EL (cell line): Measurements from ENCODE around the gene EGFL6.

Source experiments
- DNase-seq: peaks from one replicate; pipeline ENCODE4 v3.0.0-alpha.2; 2016

EGFL6 gene

GRCh38 chrX:13569479-13570260 is at the start of gene EGFL6:
Gene EGFL6 (plus strand): TSS chrX:13569601. CDS start chrX:13569862, 261 bp downstream.
- DNase-seq: no peak

GRCh38 chrX:13520351-13520750 is 49.0 kb upstream of the EGFL6 start:
- no peak for DNase-seq

- no peak for DNase-seq
These were observed 48.5 kb upstream of the EGFL6 start for GRCh38 chrX:13520936-13521335.

GRCh38 chrX:13522811-13523210 is 46.6 kb upstream of the EGFL6 start:
- no peak for DNase-seq

- DNase-seq: peak; percentile 73
These were observed 35.7 kb upstream of the EGFL6 start for GRCh38 chrX:13533726-13534125.

GRCh38 chrX:13535376-13536165 is 33.8 kb upstream of the EGFL6 start:
- no peak for DNase-seq

GRCh38 chrX:13536551-13536950 is 32.9 kb upstream of the EGFL6 start:
- no peak for DNase-seq

- no peak for DNase-seq
These were observed 31.0 kb upstream of the EGFL6 start for GRCh38 chrX:13538414-13538813.

- no peak for DNase-seq
These were observed 28.8 kb upstream of the EGFL6 start for GRCh38 chrX:13540602-13541001.

- DNase-seq: no peak
These were observed 23.7 kb upstream of the EGFL6 start for GRCh38 chrX:13545726-13546125.

GRCh38 chrX:13547671-13548070 is 21.7 kb upstream of the EGFL6 start:
- no peak for DNase-seq

- no peak for DNase-seq
These were observed 19.1 kb upstream of the EGFL6 start for GRCh38 chrX:13550346-13550745.

- no peak for DNase-seq
These were observed 17.8 kb upstream of the EGFL6 start for GRCh38 chrX:13551610-13552009.

- no peak for DNase-seq
These were observed 16.5 kb upstream of the EGFL6 start for GRCh38 chrX:13552892-13553291.

GRCh38 chrX:13565511-13565910 is 3.9 kb upstream of the EGFL6 start:
- no peak for DNase-seq

- no peak for DNase-seq
These were observed 832 bp downstream of the EGFL6 start for GRCh38 chrX:13570261-13570605.

- no peak for DNase-seq
These were observed 1.7 kb downstream of the EGFL6 start for GRCh38 chrX:13571136-13571535.

- DNase-seq: no peak
These were observed 5.2 kb downstream of the EGFL6 start for GRCh38 chrX:13574600-13574999.

- no peak for DNase-seq
These were observed 10.3 kb downstream of the EGFL6 start for GRCh38 chrX:13579661-13580060.

GRCh38 chrX:13581554-13581953 is 12.2 kb downstream of the EGFL6 start:
- DNase-seq: no peak

GRCh38 chrX:13587786-13588477 is 18.5 kb downstream of the EGFL6 start:
- DNase-seq: no peak

GRCh38 chrX:13590207-13590606 is 20.8 kb downstream of the EGFL6 start:
- DNase-seq: no peak

GRCh38 chrX:13590914-13591313 is 21.5 kb downstream of the EGFL6 start:
- DNase-seq: no peak

- DNase-seq: no peak
These were observed 28.5 kb downstream of the EGFL6 start for GRCh38 chrX:13597874-13598273.
